Posterior cingulate gyrus (tissue), 11 donors: ENCODE results near the gene RAMP3.
A peak's percentile ranks its signal among the peaks of the same experiment; 100 is the strongest.

Experiments
- DNase-seq, 10 donors: peaks; one replicate each; pipeline versions ENCODE4 v3.0.0 to v3.0.0-alpha.2; 2020 to 2021; ENCODE audit warnings: mixed read lengths in 3 of 10
- intact Hi-C: fragments of 100-400 bp; cut with DNase I; formaldehyde crosslinking; loops from one replicate; pipeline ENCODE4 v1.15.1; 2023

RAMP3 gene

GRCh38 chr7:45212606-45213005 is 55.0 kb downstream of the RAMP3 start:
- intact Hi-C loops, result no loop called here

GRCh38 chr7:45215601-45216062 is 58.0 kb downstream of the RAMP3 start:
- intact Hi-C loops, result no loop called here
- peak in 5 of 10 donors; percentile 39 to 92 (median 66) for DNase-seq

More at GRCh38 chr7:45212606-45213005, 55.0 kb downstream of the RAMP3 start:
- peak in 2 of 10 donors; percentile 44 to 61 for DNase-seq

GRCh38 chr7:45216181-45216580 is 58.6 kb downstream of the RAMP3 start:
- intact Hi-C loops, result no loop called here
- DNase-seq, result peak in 1 of 10 donors; percentile 47

- intact Hi-C loops, result no loop called here
- DNase-seq, result peak in 1 of 10 donors; percentile 52
These were observed 59.1 kb downstream of the RAMP3 start for GRCh38 chr7:45216622-45217165.

GRCh38 chr7:45217358-45217757 is 59.8 kb downstream of the RAMP3 start:
- intact Hi-C loops, result no loop called here

GRCh38 chr7:45219130-45219529 is 61.5 kb downstream of the RAMP3 start:
- intact Hi-C loops, result no loop called here
- DNase-seq, result peak in 1 of 10 donors; percentile 62

More at GRCh38 chr7:45217358-45217757, 59.8 kb downstream of the RAMP3 start:
- peak in 1 of 10 donors; percentile 59 for DNase-seq

GRCh38 chr7:45219801-45220435 is 62.3 kb downstream of the RAMP3 start:
- peak in 1 of 10 donors; percentile 70 for DNase-seq
- intact Hi-C loops, result no loop called here

GRCh38 chr7:45220846-45221618 is 63.4 kb downstream of the RAMP3 start:
- DNase-seq, result peak in 1 of 10 donors; percentile 85
- intact Hi-C loops, result no loop called here

GRCh38 chr7:45221896-45222604 is 64.5 kb downstream of the RAMP3 start:
- DNase-seq, result peak in 1 of 10 donors; percentile 52
- intact Hi-C loops, result no loop called here

GRCh38 chr7:45223078-45223477 is 65.5 kb downstream of the RAMP3 start:
- DNase-seq, result no peak
- intact Hi-C loops, result no loop called here

GRCh38 chr7:45223728-45224630 is 66.4 kb downstream of the RAMP3 start:
- peak in 2 of 10 donors; percentile 81 for DNase-seq
- intact Hi-C loops, result no loop called here

- peak in 2 of 10 donors; percentile 56 to 63 for DNase-seq
- intact Hi-C loops, result no loop called here
These were observed 67.2 kb downstream of the RAMP3 start for GRCh38 chr7:45224832-45225231.

- peak in 2 of 10 donors; percentile 52 to 59 for DNase-seq
- intact Hi-C loops, result no loop called here
These were observed 67.8 kb downstream of the RAMP3 start for GRCh38 chr7:45225311-45225947.

GRCh38 chr7:45225948-45226335 is 68.4 kb downstream of the RAMP3 start:
- intact Hi-C loops, result no loop called here
- DNase-seq, result peak in 1 of 10 donors; percentile 45

- no peak for DNase-seq
- intact Hi-C loops, result no loop called here
These were observed 71.7 kb downstream of the RAMP3 start for GRCh38 chr7:45229156-45229920.

- no peak for DNase-seq
- intact Hi-C loops, result no loop called here
These were observed 72.5 kb downstream of the RAMP3 start for GRCh38 chr7:45230083-45230482.

- no peak for DNase-seq
- intact Hi-C loops, result no loop called here
These were observed 73.1 kb downstream of the RAMP3 start for GRCh38 chr7:45230611-45231165.

- no peak for DNase-seq
- intact Hi-C loops, result no loop called here
These were observed 75.7 kb downstream of the RAMP3 start for GRCh38 chr7:45233249-45233775.
